Measurements from ENCODE around the gene TCTN1. TPM values are rescaled to one million over a fixed set of nuclear protein-coding genes. Genes with fewer than 3 reads are reported as not detected.

The TCTN1 gene
- total RNA-seq, 1 experiment from 2014 or later = 11.1 TPM

GRCh38 chr12:110684312-110684836 lies 70.4 kb downstream of the TCTN1 start:
- DNase-seq = no peak
- no peak overlapping the region for H2AFZ ChIP-seq (ENCODE audit: low read length)
- peaks cover 2 to 13% of the 10 kb centered on the region in 2 experiments for H3K4me1 Mint-ChIP-seq
- H3K14ac ChIP-seq (ENCODE audit: insufficient read depth, low read length) = no peak overlapping the region
- peaks cover 27% of the 10 kb centered on the region for H3K27me3 Mint-ChIP-seq (ENCODE audit: low read depth)
- H2AK5ac ChIP-seq (ENCODE audit: insufficient read length, low read length) = no peak overlapping the region
- H3K4me2 ChIP-seq (ENCODE audit: insufficient read depth, insufficient read length, low read length) = no peak overlapping the region
- peaks cover 0 to 4% of the 10 kb centered on the region in 2 experiments; a peak in 2 of 5 replicates for H3K9me3 Mint-ChIP-seq
- no peak overlapping the region for H3K23ac ChIP-seq (ENCODE audit: insufficient read length, low read depth, low read length)
- no peak overlapping the region for H3T11ph ChIP-seq (ENCODE audit: low read length)
- TF ChIP-seq CTCF (conservative IDR thresholded peaks at IDR 0.05) = no peak
- no peak overlapping the region for H2BK15ac ChIP-seq (ENCODE audit: low read depth, low read length)
- no peak overlapping the region for H2BK120ac ChIP-seq (ENCODE audit: low read depth, low read length, poor library complexity, severe bottlenecking)
- H3K4me1 ChIP-seq (ENCODE audit: insufficient read depth, low read length) = no peaks in the 10 kb centered on the region
- no peak overlapping the region for H2BK20ac ChIP-seq (ENCODE audit: low read depth, low read length, poor library complexity, severe bottlenecking)
- no peak overlapping the region for H3K27ac ChIP-seq (ENCODE audit: insufficient read length, low read depth, low read length)
- no peak overlapping the region for H3K18ac ChIP-seq (ENCODE audit: insufficient read length, low read depth, low read length)
- H3K79me1 ChIP-seq (ENCODE audit: insufficient read depth, low read depth, low read length, poor library complexity, severe bottlenecking) = no peaks in the 10 kb centered on the region
- no CpG with 5 or more reads among the region's 7 CpGs for WGBS (ENCODE audit: extremely low coverage, insufficient read length, low lambda C conversion rate)
- no peak overlapping the region for H4K8ac ChIP-seq (replicated peaks; ENCODE audit: insufficient read length, low read depth, low read length)
- no peak overlapping the region for H3K4me3 Mint-ChIP-seq
- H3K56ac ChIP-seq (ENCODE audit: insufficient read length, low read depth, low read length) = no peak overlapping the region
- H4K20me1 ChIP-seq (ENCODE audit: control insufficient read depth, insufficient read depth, insufficient read length) = no peaks in the 10 kb centered on the region
- peaks cover 8% of the 10 kb centered on the region for H3K23me2 ChIP-seq (ENCODE audit: insufficient read length, low read depth, low read length, poor library complexity, severe bottlenecking)
- H3K9me3 ChIP-seq (ENCODE audit: control insufficient read depth, low read depth, low read length) = no peaks in the 10 kb centered on the region
- peaks cover 0 to 10% (median 0%) of the 10 kb centered on the region in 3 experiments; a peak in 4 of 7 replicates for H3K36me3 Mint-ChIP-seq (ENCODE audit: insufficient read depth in 1 of 3, low read depth in 3 of 3)
- H3K79me2 ChIP-seq (ENCODE audit: insufficient read depth, low read length) = no peaks in the 10 kb centered on the region
- no peak overlapping the region for H4K91ac ChIP-seq (ENCODE audit: insufficient read length, low read depth, low read length)
- H4K5ac ChIP-seq (ENCODE audit: insufficient read length, low read depth, low read length) = no peak overlapping the region
- no peak overlapping the region for H2BK5ac ChIP-seq (ENCODE audit: insufficient read length, low read length)
- no peak overlapping the region for H3K27ac Mint-ChIP-seq
- no peak overlapping the region for H3K4ac ChIP-seq (ENCODE audit: low read depth, low read length)
- no peak overlapping the region for H3K9ac ChIP-seq (ENCODE audit: extremely low read depth, insufficient read length, low read length)
- H3K27me3 ChIP-seq (ENCODE audit: insufficient read depth, low read length) = peaks cover 4% of the 10 kb centered on the region; the same call in 1 of the 2 replicates
- no peak overlapping the region for H2BK12ac ChIP-seq (ENCODE audit: insufficient read length, low read depth, low read length)

Data from H9 (cell line).